ENCODE results near the gene HDAC1.

GRCh38 chr1:32327204-32327603 lies 35.3 kb downstream of the HDAC1 start:
- no peak for TF ChIP-seq CTCF (IDR thresholded peaks at IDR 0.05; ENCODE audit: low read depth, low read length, missing input control)
- no peak for TF ChIP-seq YY1 (IDR thresholded peaks at IDR 0.05)
- TF ChIP-seq RAD21 (IDR thresholded peaks at IDR 0.05) = no peak
- TF ChIP-seq TAF1 (conservative IDR thresholded peaks at IDR 0.05) = no peak

Data from liver (tissue), 3 donors.